Spleen (tissue), 11 donors: ENCODE measurements around the gene MYLK. TPM values are rescaled to one million over a fixed set of nuclear protein-coding genes. Genes with fewer than 3 reads are reported as not detected.

ENCODE experiments used
- DNase-seq: peaks from one replicate; pipeline ENCODE4 v3.0.0-alpha.2; 2020
- H3K27ac ChIP-seq, 8 donors: fragments of 200-600 bp; sonication (generic) in 7 of 8; 1 replicate in 4 of 8; 2 replicates in 4 of 8; pipeline versions ENCODE4 v1.5.0 to v1.8.0; 2016 to 2021; ENCODE audit warnings: inconsistent platforms in 4 of 8, mild to moderate bottlenecking in 4 of 8, moderate library complexity in 1 of 8
- H3K27me3 ChIP-seq, 7 donors: fragments of 200-600 bp; sonication (generic) in 6 of 7; replicated peaks in 1 of 7; 1 replicate in 4 of 7; 2 replicates in 3 of 7; pipeline versions ENCODE4 v1.5.0 to v1.8.0; 2016 to 2021; ENCODE audit warnings: inconsistent platforms in 3 of 7, mild to moderate bottlenecking in 1 of 7
- H3K36me3 ChIP-seq, 6 donors: fragments of 200-600 bp; sonication (generic) in 5 of 6; 1 replicate in 4 of 6; 2 replicates in 2 of 6; pipeline versions ENCODE4 v1.5.0 to v1.8.0; 2016 to 2021; ENCODE audit warnings: inconsistent platforms in 2 of 6
- H3K4me1 ChIP-seq, 6 donors: fragments of 200-600 bp; sonication (generic) in 5 of 6; 1 replicate in 3 of 6; 2 replicates in 3 of 6; pipeline versions ENCODE4 v1.5.0 to v1.8.0; 2016 to 2021; ENCODE audit warnings: inconsistent platforms in 3 of 6
- H3K4me3 ChIP-seq, 8 donors: fragments of 200-600 bp; sonication (generic) in 7 of 8; 1 replicate in 4 of 8; 2 replicates in 4 of 8; pipeline versions ENCODE4 v1.5.0 to v1.8.0; 2016 to 2021; ENCODE audit warnings: inconsistent platforms in 4 of 8, mild to moderate bottlenecking in 4 of 8, moderate library complexity in 2 of 8
- H3K9me3 ChIP-seq, 8 donors: fragments of 200-600 bp; sonication (generic) in 7 of 8; 1 replicate in 4 of 8; 2 replicates in 4 of 8; pipeline versions ENCODE4 v1.5.0 to v1.8.0; 2016 to 2021; ENCODE audit warnings: inconsistent platforms in 4 of 8
- POLR2A ChIP-seq, 3 donors: fragments of 450-650 bp; IDR thresholded peaks; one replicate each; pipeline ENCODE4 v1.5.1; 2017; ENCODE audit warnings: antibody characterized with exemption in 3 of 3, mild to moderate bottlenecking in 1 of 3
- POLR2AphosphoS5 ChIP-seq, 3 donors: sonication (generic); formaldehyde crosslinking; IDR thresholded peaks; one replicate each; pipeline ENCODE4 v1.5.1; 2017; ENCODE audit warnings: antibody characterized with exemption in 3 of 3
- WGBS, 5 donors: extraction: QIAGEN DNeasy Blood & Tissue Kit in 3 of 5; methylation state at CpG; one replicate each; pipeline versions ENCODE4 v1.1.5 to v1.1.7; 2013 to 2018; 5-methylcytosine and 5-hydroxymethylcytosine counted together
- intact Hi-C: fragments of 100-400 bp; cut with DNase I; formaldehyde crosslinking; loops from one replicate; pipeline ENCODE4 v1.15.0; 2023; ENCODE audit warnings: low total_unique reads
- polyA plus RNA-seq, 3 donors: library from polyadenylated mRNA; stranded (reverse); fragments of 200-250 nt; gene quantifications; one replicate each; pipeline ENCODE4 v1.2.1, GENCODE V29; 2013
- total RNA-seq, 7 donors: library from RNA; depleted of rRNA in 3 of 7; stranded (reverse); fragments of >200 nt in 3 of 7; fragmentation: NEBNext Ultra II Directional in 4 of 7; extraction: Animal tissue kit (Norgen Biotek cat#: 25700) in 4 of 7; gene quantifications; one replicate each; pipeline versions ENCODE4 v1.1.0 to v1.2.1, GENCODE V29; 2016 to 2021
- TF ChIP-seq, protein P1 (sequence below), 11 experiments: fragments of 200-600 bp in 7 of 11; fragments of 450-650 bp in 4 of 11; sonication (generic) in 4 of 11; IDR thresholded peaks in 8 of 11; conservative IDR thresholded peaks in 3 of 11; 1 replicate in 7 of 11; 2 replicates in 4 of 11; pipeline versions ENCODE4 v1.4.0 to v1.8.0; 2016 to 2021; ENCODE audit warnings: antibody characterized with exemption in 11 of 11, inconsistent platforms in 4 of 11, mild to moderate bottlenecking in 1 of 11
- donor health status: healthy with polysubstance abuse.
- donor health status: DM: no; HTN: no; CAD: no; lungs with moderate emphysema.
- donor health status: DM: no; HTN: no; CAD: no.
- donor health status: Bipolar disorder and iron deficiency.
- donor health status: healthy.
- donor health status: DM: no; HTN: no; CAD: no.
- donor health status: DM: yes; HTN: yes; CAD: no.

MYLK gene
- total and polyA plus RNA-seq, 10 donors = 11.1 to 343 (median 154) TPM

- WGBS, 5 donors = 83 to 100% (median 98%) methylated on average over 2 of the region's 2 CpGs
- intact Hi-C loops = no loop called here
- H3K9me3 ChIP-seq = peaks cover 0 to 20% (median 13%) of the 10 kb centered on the region in 8 donors
- H3K27ac ChIP-seq = no peak overlapping the region
- no peak for DNase-seq
- TF ChIP-seq, protein P1, sequence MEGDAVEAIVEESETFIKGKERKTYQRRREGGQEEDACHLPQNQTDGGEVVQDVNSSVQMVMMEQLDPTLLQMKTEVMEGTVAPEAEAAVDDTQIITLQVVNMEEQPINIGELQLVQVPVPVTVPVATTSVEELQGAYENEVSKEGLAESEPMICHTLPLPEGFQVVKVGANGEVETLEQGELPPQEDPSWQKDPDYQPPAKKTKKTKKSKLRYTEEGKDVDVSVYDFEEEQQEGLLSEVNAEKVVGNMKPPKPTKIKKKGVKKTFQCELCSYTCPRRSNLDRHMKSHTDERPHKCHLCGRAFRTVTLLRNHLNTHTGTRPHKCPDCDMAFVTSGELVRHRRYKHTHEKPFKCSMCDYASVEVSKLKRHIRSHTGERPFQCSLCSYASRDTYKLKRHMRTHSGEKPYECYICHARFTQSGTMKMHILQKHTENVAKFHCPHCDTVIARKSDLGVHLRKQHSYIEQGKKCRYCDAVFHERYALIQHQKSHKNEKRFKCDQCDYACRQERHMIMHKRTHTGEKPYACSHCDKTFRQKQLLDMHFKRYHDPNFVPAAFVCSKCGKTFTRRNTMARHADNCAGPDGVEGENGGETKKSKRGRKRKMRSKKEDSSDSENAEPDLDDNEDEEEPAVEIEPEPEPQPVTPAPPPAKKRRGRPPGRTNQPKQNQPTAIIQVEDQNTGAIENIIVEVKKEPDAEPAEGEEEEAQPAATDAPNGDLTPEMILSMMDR (IDR thresholded peaks at IDR 0.05 in 8 of 11, conservative IDR thresholded peaks at IDR 0.05 in 3 of 11) = no peak
- TF ChIP-seq POLR2A (IDR thresholded peaks at IDR 0.05) (no peak), POLR2AphosphoS5 (IDR thresholded peaks at IDR 0.05) (no peak)
- H3K4me1 ChIP-seq = no peaks in the 10 kb centered on the region
- no peaks in the 10 kb centered on the region for H3K36me3 ChIP-seq
- H3K27me3 ChIP-seq = no peaks in the 10 kb centered on the region
- no peak overlapping the region for H3K4me3 ChIP-seq
Measured at GRCh38 chr3:123853686-123854372, 30.3 kb downstream of the MYLK start.

DNA sequence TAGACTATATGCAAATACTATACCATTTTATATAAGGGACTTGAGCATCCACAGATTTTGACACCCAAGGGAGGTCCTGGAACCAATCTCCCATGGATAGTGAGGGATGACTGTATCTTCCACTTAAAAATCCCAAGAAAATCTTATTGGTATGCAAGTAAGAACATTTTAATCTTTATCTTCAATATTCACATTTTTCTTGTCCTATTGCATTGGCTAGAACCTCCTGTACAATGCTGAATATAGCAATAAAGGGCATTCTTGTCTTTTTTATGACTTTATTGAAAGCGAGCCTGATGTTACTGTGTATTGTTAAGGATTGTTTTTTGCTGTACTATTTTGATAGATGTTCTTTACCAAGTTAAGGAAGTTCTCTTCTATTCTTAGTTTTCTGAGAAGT, 36.9 kb downstream of the MYLK start:
- no peak overlapping the region for H3K4me3 ChIP-seq
- no peak for TF ChIP-seq POLR2A (IDR thresholded peaks at IDR 0.05)
- TF ChIP-seq, protein P1 (IDR thresholded peaks at IDR 0.05 in 8 of 11, conservative IDR thresholded peaks at IDR 0.05 in 3 of 11) = no peak
- no peak for TF ChIP-seq POLR2AphosphoS5 (IDR thresholded peaks at IDR 0.05)
- no peaks in the 10 kb centered on the region for H3K4me1 ChIP-seq
- 83 to 92% (median 86%) methylated on average over 1 of the region's 1 CpG for WGBS, 5 donors
- DNase-seq = no peak
- H3K36me3 ChIP-seq = no peaks in the 10 kb centered on the region
- H3K27ac ChIP-seq = no peak overlapping the region
- no peaks in the 10 kb centered on the region for H3K27me3 ChIP-seq
- H3K9me3 ChIP-seq = peaks cover 5 to 55% (median 46%) of the 10 kb centered on the region in 8 donors
- intact Hi-C loops = no loop called here

DNA sequence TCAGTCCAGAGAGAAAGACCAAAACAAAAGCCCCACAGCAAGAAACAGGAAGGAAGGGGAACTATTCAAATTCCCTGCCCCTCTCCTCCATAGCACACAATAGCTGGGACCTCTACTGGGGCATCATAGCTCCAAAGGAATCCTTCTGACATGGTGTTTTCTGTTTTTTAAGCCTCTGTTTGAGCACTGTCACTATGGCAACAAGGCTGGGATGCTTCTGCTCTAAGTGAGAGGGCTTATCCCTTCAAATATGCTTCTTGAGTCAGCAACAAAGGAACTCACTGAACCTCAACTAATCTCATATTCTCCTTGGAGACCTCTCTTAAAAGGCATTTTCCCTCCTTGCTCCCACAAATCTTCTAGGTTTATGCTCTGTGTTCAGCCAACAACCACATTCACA, 40.5 kb downstream of the MYLK start:
- Histone ChIP-seq H3K36me3 (no peaks in the 10 kb centered on the region), H3K27ac (no peak overlapping the region), H3K4me1 (no peaks in the 10 kb centered on the region), H3K9me3 (peaks cover 3 to 58% (median 52%) of the 10 kb centered on the region in 8 donors), H3K27me3 (no peaks in the 10 kb centered on the region), H3K4me3 (no peak overlapping the region)
- intact Hi-C loops = no loop called here
- TF ChIP-seq POLR2A (IDR thresholded peaks at IDR 0.05) (no peak), POLR2AphosphoS5 (IDR thresholded peaks at IDR 0.05) (no peak)
- TF ChIP-seq, protein P1 (IDR thresholded peaks at IDR 0.05 in 8 of 11, conservative IDR thresholded peaks at IDR 0.05 in 3 of 11) = no peak
- DNase-seq = no peak

DNA sequence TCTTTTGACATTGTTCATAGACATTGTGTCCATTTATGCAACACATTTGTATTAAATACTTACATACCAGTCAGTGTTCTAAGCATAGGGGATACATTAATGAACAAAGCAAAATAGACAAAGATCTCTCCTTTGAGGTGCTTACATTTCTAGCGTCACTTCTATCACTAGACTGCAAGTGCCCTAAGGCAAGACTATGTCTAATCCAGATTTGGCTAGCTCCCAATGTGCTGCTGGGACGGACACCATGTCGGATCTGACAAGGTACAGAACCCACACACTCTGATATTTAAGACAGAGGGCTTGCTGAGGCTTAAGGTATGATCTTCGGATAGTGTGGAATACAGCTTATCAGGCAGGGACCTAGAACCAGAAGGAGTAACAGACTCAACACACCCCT, 41.4 kb downstream of the MYLK start:
- Histone ChIP-seq H3K4me1 (no peaks in the 10 kb centered on the region), H3K36me3 (no peaks in the 10 kb centered on the region), H3K4me3 (no peak overlapping the region), H3K27ac (no peak overlapping the region), H3K27me3 (no peaks in the 10 kb centered on the region), H3K9me3 (peaks cover 2 to 55% (median 47%) of the 10 kb centered on the region in 8 donors)
- intact Hi-C loops = no loop called here
- no peak for DNase-seq
- WGBS, 5 donors = 90 to 97% (median 93%) methylated on average over 4 of the region's 4 CpGs
- TF ChIP-seq, protein P1 (IDR thresholded peaks at IDR 0.05 in 8 of 11, conservative IDR thresholded peaks at IDR 0.05 in 3 of 11) = no peak
- TF ChIP-seq POLR2AphosphoS5 (IDR thresholded peaks at IDR 0.05) = no peak
- no peak for TF ChIP-seq POLR2A (IDR thresholded peaks at IDR 0.05)
